ENCODE data around the gene FOXC1.

The FOXC1 gene

GRCh38 chr6:1616701-1617463, 7.2 kb downstream of the FOXC1 start:
- DNase-seq = no peak
- peaks cover 16% of the 10 kb centered on the region for H3K27me3 ChIP-seq (ENCODE audit: insufficient read depth, low read depth, severe bottlenecking)

GRCh38 chr6:1617466-1618310, 8.0 kb downstream of the FOXC1 start:
- no peaks in the 10 kb centered on the region for H3K9me3 ChIP-seq (ENCODE audit: severe bottlenecking)
- peaks cover 8% of the 10 kb centered on the region for H3K27me3 ChIP-seq (ENCODE audit: insufficient read depth, low read depth, severe bottlenecking)
- H3K4me3 ChIP-seq (ENCODE audit: low read depth, low read length) = no peak overlapping the region
- H3K27ac ChIP-seq = no peak overlapping the region
- no peaks in the 10 kb centered on the region for H3K36me3 ChIP-seq
- no peak for DNase-seq
- no peak for TF ChIP-seq CTCF (IDR thresholded peaks at IDR 0.05; ENCODE audit: low read depth, low read length)

More at GRCh38 chr6:1616701-1617463, 7.2 kb downstream of the FOXC1 start:
- Histone ChIP-seq H3K36me3 (no peaks in the 10 kb centered on the region), H3K4me3 (ENCODE audit: low read depth, low read length) (no peak overlapping the region), H3K27ac (no peak overlapping the region), H3K9me3 (ENCODE audit: severe bottlenecking) (no peaks in the 10 kb centered on the region)
- TF ChIP-seq CTCF (IDR thresholded peaks at IDR 0.05; ENCODE audit: low read depth, low read length) = no peak

GRCh38 chr6:1618311-1619097, 8.8 kb downstream of the FOXC1 start:
- TF ChIP-seq CTCF (IDR thresholded peaks at IDR 0.05; ENCODE audit: low read depth, low read length) = no peak
- Histone ChIP-seq H3K27me3 (ENCODE audit: insufficient read depth, low read depth, severe bottlenecking) (peaks cover 3% of the 10 kb centered on the region), H3K9me3 (ENCODE audit: severe bottlenecking) (no peaks in the 10 kb centered on the region), H3K27ac (no peak overlapping the region), H3K36me3 (no peaks in the 10 kb centered on the region), H3K4me3 (ENCODE audit: low read depth, low read length) (no peak overlapping the region)
- no peak for DNase-seq

GRCh38 chr6:1619098-1619672, 9.5 kb downstream of the FOXC1 start:
- Histone ChIP-seq H3K27ac (no peak overlapping the region), H3K27me3 (ENCODE audit: insufficient read depth, low read depth, severe bottlenecking) (peaks cover 9% of the 10 kb centered on the region), H3K36me3 (no peaks in the 10 kb centered on the region), H3K9me3 (ENCODE audit: severe bottlenecking) (no peaks in the 10 kb centered on the region), H3K4me3 (ENCODE audit: low read depth, low read length) (peak overlapping the region; percentile 29)
- no peak for TF ChIP-seq CTCF (IDR thresholded peaks at IDR 0.05; ENCODE audit: low read depth, low read length)
- DNase-seq = no peak

GRCh38 chr6:1619673-1620503, 10.2 kb downstream of the FOXC1 start:
- no peak for DNase-seq
- TF ChIP-seq CTCF (IDR thresholded peaks at IDR 0.05; ENCODE audit: low read depth, low read length) = no peak
- peak overlapping the region; percentile 29 for H3K4me3 ChIP-seq (ENCODE audit: low read depth, low read length)
- H3K27me3 ChIP-seq (ENCODE audit: insufficient read depth, low read depth, severe bottlenecking) = peaks cover 15% of the 10 kb centered on the region
- H3K36me3 ChIP-seq = no peaks in the 10 kb centered on the region
- H3K9me3 ChIP-seq (ENCODE audit: severe bottlenecking) = no peaks in the 10 kb centered on the region
- H3K27ac ChIP-seq = no peak overlapping the region
